Activated CD4-positive, alpha-beta T cell treated with anti-CD3 and anti-CD28 coated beads, Interleukin-2, amount 50 U/mL, for 1 hour (primary cell): ENCODE results near the gene MAN2B2.

Experiments
- DNase-seq: peaks from one replicate; pipeline ENCODE4 v3.0.0-alpha.2; 2020

The MAN2B2 gene

DNA sequence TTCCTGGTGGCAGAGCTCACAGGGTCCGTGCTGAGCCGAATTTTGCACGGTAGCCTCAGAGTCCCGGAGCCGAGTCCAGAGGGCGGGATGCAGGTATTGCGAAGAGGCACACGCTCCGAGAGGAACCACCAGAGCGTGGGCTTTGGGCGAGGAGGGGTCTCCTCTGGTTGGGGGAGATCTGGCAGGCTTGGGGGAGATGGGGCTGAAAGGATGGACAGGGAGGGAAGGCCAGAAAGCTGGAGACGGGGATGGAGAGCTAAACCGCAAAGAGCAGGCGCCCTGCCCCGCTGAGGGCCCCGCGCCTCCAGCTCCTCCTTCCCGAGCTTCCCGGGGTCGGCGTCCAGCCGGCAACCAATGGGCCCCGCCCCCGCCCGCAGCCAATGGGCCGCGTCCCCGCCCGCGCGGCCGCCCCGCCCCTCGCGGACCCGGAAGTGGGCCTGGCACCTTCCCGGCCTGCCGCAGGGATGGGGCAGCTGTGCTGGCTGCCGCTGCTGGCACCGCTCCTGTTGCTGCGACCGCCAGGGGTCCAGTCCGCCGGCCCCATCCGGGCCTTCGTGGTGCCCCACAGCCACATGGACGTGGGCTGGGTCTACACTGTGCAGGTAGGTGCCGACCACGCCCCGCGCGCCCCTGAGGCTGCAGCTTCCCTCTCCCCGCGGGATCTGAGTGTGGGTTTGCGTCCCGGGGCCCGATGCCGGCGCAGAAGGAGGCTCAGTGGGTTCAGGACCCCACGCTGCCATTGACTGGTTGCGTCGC lies at the start of gene MAN2B2:
Gene MAN2B2, plus strand, starts transcription at position 443 of the 756 bp plus-strand sequence. Its CDS starts 22 bp downstream, at position 465.
- peak; percentile 73 for DNase-seq

- DNase-seq = no peak
These were observed 49.5 kb upstream of the MAN2B2 start for GRCh38 chr4:6525474-6525873.

GRCh38 chr4:6526156-6526555 lies 48.8 kb upstream of the MAN2B2 start:
- no peak for DNase-seq

DNA sequence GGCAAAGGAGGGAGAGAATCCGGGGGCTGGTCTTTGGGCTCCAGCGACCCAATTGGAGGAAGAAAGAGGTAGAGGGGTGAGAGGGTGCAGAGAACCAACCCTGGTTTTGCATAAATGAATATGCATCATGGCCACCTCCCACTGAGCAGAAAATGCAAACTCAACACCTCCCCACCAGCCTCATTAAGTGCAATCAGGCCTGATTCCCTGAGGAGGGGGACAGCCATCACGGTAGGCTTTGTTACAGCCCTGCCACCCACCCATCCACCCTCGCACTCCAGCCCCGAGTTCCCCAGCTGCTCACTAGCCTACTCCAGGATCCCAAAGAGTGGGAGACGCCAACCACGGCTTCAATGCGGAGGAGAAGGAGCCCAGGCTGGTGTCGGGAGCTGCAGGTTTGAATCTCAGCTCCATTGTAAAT lies 48.3 kb upstream of the MAN2B2 start:
- DNase-seq = no peak

GRCh38 chr4:6527259-6527658 lies 47.7 kb upstream of the MAN2B2 start:
- no peak for DNase-seq

DNA sequence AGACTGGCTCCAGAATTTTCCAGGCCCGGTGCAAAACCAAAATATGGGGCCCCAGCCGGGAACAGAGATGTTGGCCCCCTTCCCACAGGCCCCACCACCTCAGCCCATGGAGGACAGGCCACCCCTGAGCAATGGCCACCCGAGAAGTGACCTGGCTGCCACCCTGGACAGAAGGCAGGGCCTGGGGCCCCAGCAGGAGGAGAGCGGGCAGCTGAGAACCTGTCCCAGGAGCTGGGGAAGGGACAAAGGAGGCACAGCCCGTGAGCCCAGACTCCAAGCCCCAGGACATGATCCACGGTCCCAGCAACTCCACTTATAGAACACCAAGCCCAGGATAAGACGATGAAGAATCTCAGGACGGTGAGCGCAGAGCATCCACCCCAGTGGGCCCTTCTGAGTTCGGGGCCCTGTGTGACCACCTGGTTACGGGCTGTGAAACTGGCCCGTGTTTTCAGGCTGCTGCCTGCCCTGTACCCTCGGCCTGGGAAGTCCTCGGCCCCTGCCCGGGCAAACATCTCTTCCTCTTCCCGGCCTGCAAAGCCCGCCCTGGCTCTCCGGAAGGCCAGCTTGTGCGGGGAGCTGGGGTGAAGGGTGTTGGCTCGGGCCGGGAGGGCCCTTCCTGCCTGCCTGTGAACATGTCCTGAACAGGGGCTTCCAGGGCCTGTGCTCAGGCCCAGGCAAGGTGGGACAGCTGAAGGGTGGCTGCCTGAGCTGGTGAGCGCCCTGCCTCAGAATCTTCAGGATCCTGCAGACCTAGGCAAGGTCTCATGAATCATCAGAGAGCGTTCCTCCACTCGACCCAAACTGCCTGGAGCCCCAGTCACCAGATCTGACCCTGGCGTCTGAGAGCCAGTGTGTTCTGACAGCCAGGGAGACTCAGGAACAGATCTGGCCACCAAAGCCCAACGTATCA lies 47.0 kb upstream of the MAN2B2 start:
- no peak for DNase-seq

GRCh38 chr4:6529021-6529420 lies 46.0 kb upstream of the MAN2B2 start:
- no peak for DNase-seq

DNA sequence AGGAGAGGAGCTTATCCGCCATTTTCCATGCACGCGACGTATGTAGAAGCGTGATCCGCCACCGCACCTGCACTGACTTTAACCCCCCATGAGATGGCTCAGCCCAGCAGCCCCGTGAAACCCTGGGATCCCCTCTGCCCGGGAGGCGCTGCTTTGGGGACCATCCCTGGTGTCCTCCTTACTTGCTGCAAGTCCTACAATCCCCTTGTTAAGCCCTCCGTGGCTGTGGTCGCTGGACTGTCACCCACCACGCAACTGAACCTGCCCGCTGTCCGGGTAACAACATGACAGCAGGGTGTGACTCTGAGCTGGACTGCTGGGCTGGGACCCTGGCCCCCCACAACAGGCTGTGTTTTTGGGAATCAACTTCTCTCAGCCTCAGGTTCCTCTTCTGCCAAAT lies 44.7 kb upstream of the MAN2B2 start:
- no peak for DNase-seq

GRCh38 chr4:6530964-6531363 lies 44.0 kb upstream of the MAN2B2 start:
- DNase-seq = no peak

DNA sequence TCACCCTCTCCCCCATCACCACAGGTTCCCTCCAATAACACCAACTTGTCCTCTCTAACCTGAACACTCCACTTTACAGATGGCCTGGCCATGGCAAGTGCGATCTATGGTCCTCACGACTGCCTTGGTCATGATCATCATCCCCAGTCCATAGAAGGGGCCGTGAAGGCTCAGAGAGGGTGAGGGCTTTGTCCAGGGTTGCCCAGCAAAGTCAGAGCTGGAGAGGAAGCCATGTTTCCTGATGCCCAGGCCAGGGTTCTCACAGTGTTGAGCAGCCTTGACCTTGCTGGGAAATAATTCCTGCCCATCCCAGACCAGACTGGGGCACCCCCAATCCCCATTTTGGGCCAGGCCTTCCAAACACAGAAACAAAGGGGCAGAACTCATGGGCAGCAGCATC lies 42.9 kb upstream of the MAN2B2 start:
- no peak for DNase-seq

GRCh38 chr4:6532658-6533057 lies 42.3 kb upstream of the MAN2B2 start:
- DNase-seq = no peak

DNA sequence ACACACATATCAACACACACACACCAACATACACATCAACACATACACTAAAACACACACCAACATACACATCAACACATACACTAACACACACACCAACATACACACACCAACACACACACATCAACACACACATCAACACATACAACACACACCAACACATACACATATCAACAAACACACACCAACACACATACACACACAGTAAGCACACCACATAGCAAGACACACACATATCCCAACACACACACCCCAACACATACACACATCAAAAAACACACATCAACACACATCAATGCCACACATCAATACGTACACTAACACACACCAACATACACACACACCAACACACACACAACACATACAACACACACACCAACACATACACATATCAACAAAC lies 40.9 kb upstream of the MAN2B2 start:
- no peak for DNase-seq

DNA sequence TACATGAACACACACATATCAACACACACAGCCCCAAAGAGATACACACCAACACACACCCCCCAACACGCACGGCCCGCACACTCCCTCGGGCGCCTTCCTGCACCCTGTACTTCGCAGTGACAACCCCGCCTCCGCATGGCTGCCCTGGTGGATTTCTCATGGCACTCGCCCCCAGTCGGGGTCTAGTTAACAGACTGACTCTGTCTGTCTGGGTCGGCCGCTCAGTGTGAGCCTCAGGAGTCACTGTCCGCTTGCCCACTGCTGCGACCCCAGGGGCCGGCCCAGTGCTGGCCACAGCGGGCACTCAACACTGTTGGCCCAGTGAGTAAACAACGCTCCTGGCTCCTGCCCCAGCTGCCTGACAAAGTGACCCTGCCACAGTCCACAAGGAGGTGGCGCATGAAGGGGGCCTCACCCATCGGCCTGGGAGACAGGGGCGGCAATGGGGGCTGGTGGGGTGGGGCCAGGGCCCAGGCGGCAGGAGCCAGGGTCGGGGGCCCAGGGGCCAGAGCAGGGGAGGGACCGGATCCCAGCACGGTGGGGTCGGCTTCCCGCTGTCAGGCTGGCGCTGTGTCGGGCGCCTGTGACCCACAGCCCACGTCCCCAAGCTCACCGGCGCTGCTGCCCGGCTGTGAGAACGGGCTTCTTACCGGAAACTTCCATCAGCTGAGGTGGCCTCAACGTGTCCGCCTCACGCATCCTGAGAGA lies 40.2 kb upstream of the MAN2B2 start:
- DNase-seq = no peak

DNA sequence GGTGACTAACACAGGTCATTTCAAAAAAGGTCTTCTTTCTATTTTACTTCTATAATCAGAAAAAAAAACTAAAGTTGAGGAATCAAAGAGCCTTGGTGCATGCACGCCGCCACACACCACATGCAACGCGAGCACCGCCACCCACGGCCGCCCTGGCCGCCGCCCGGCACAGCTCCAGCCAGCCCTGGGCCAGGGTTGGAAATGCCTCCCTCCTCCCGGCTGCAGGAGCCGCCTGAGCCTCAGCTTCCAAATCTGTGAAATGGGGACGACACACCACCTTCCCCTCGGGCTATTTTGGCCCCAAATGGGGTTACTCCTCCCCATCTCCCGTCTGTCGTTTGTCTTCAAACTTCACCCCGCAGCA lies 39.7 kb upstream of the MAN2B2 start:
- DNase-seq = no peak

GRCh38 chr4:6535706-6536105 lies 39.3 kb upstream of the MAN2B2 start:
- no peak for DNase-seq

- no peak for DNase-seq
These were observed 36.9 kb upstream of the MAN2B2 start for GRCh38 chr4:6538111-6538510.

DNA sequence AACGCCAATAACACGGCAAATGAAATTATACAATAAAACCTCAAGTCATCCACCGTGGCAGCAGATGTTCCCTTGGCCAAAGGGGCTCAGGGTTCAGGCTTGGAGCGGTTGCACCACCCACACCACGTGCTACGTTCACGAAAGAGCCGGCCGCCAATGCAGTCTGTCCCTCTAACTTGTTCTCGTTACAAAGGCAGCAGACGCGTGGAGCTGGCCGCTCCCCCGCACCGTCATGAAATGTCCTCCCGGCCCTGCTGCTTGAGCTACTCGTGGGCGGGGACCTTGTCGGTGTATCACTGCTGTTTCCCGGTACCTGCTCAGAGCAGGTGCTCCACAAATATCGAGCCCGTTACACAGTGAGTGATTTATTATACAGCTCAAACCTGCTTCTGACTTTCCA lies 36.4 kb upstream of the MAN2B2 start:
- no peak for DNase-seq

DNA sequence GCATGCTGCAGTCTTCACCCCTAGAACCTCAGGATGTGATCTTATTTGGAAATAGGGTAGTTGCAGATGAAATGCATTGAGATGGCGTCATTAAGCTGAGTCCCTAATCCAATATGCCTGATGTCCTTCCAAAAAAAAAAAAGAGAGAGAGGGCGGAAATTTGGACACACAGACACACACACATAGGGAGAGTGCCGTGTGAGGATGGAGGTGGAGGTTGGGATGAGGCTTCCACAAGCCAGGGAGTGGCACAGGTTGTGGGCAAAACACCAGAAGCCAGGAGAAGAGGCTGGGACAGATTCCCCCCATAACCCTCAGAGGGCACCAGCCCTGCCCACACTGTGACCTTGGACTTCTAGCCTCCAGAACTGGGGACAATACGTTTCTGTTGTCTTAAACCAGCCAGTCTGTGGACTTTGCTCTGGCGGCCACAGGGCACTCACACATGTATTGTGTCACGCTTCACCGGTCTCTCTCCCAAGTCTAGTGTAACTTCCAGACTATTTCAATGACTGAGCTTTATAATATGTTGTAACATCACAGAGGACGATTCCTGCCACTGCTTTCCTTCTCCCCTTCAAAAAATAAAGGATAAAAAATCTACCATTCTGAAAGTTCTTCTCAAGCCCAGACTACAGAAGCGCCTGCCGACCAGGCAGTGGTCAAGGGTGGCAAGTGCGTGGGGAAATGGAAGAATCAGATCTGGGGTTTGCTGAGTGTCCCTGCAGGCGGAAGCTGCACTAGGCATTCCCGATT lies 35.8 kb upstream of the MAN2B2 start:
- DNase-seq = no peak

DNA sequence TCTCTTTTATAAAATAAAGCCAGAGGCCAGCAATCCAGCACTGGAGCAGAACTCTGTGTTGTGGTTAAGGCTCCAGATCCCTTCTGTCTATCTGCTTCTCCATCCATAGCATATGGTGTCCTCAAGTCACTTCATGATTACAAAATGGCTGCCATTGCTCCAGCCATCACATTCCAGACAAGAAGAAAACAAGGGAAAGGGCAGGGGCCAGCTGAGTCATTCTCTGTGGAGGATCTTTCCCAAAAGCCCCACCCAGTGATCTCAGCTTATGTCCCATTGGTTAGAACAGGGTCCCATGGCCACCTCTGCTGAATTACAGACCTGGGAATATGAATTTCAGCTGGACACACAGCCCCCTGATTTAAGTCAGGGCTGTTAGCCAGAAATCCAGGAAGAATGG lies 34.1 kb upstream of the MAN2B2 start:
- DNase-seq = no peak

DNA sequence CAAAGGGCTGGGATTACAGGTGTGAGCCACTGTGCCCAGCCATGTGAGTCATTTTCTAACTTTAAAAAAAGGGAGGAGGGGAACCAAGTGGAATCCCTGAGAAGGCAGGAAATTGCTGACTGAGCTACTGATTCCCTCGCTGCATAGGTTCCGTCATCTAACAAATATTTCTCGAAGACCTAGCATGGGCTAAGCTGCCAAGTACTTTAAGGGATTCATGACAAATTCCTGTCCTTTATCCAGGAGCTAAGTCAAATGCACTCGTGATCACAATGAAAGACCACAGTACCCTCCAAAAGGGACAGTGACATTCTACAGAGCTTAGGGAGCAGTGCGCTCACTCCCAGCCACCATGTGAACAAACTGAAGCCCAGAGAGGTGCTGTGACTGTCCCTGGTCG lies 33.2 kb upstream of the MAN2B2 start:
- DNase-seq = no peak

DNA sequence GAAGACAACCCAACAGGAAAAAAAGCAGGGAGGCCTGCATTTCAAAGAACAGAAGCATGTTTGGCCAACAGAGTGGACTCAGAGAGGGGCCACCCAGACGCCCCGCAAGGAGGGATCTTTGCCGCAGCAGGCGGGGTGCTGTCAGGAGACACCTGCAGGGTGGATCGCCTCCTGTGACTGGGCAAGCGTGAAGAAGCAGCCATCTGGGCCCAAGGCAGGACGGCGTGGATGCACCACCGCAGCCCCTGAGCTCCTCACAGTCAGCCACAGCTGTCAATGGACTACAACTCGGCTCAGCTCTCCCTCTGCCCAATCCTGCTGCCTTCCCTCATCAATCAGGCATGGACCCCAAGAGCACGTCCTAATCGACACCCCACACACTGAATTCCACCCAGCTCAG lies 32.0 kb upstream of the MAN2B2 start:
- DNase-seq = no peak

DNA sequence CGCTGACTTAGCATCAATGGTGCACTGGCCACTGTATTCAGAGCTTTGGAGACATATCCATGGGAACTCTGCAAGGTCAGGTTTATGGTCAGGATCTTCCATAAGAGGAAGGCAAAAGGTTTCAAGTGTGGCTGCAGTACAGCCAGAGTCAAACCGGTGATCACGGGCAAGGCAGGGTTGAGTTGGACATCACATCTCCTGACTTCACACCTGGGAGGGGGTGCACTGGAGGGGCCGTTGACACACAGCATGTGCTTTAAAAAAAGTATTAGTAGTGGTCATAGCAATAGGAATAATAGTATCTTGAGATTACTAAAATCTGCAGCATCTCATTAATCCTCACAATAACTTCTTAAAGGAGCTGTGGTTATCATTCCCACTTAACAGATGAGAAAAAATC lies 28.9 kb upstream of the MAN2B2 start:
- no peak for DNase-seq
